Endodermal cell (in vitro differentiated cells): ENCODE data around the gene TTC7B. TPM values are rescaled to one million over a fixed set of nuclear protein-coding genes. Genes with fewer than 3 reads are reported as not detected.

Experiments used
- DNase-seq: peaks from one replicate; pipeline ENCODE4 v3.0.0-alpha.2; 2017
- H3K27ac ChIP-seq: 2 replicates; pipeline ENCODE4 v1.5.1; 2013; ENCODE audit warnings: mild to moderate bottlenecking, low read depth, low read length, moderate library complexity
- H3K27me3 ChIP-seq: 2 replicates; pipeline ENCODE4 v1.6.1; 2013; ENCODE audit warnings: mild to moderate bottlenecking, low read length, moderate library complexity; ENCODE audit not compliant: insufficient read depth, control insufficient read depth, poor library complexity, severe bottlenecking
- H3K36me3 ChIP-seq: 2 replicates; pipeline ENCODE4 v1.7.0; 2013; ENCODE audit warnings: mild to moderate bottlenecking, low read length, moderate library complexity; ENCODE audit not compliant: control insufficient read depth, insufficient read depth
- H3K4me1 ChIP-seq: one replicate; pipeline ENCODE4 v1.7.0; 2013; ENCODE audit warnings: low read length; ENCODE audit not compliant: control insufficient read depth, insufficient read depth
- H3K4me3 ChIP-seq: 2 replicates; pipeline ENCODE4 v1.5.1; 2013; ENCODE audit warnings: mild to moderate bottlenecking, low read length, moderate library complexity
- H3K9ac ChIP-seq: 2 replicates; pipeline ENCODE4 v1.6.1; 2013; ENCODE audit warnings: mild to moderate bottlenecking, low read length, moderate library complexity; ENCODE audit not compliant: poor library complexity, severe bottlenecking; ENCODE audit errors: extremely low read depth
- H3K9me3 ChIP-seq: 2 replicates; pipeline ENCODE4 v1.6.1; 2013; ENCODE audit warnings: mild to moderate bottlenecking, low read length, moderate library complexity; ENCODE audit not compliant: control insufficient read depth
- H3K27ac Mint-ChIP-seq: 2 replicates; pipeline ENCODE4 v1.8.0; 2020; ENCODE audit warnings: mixed read lengths
- H3K27me3 Mint-ChIP-seq: 2 replicates; pipeline ENCODE4 v1.8.0; 2021; ENCODE audit warnings: mild to moderate bottlenecking, mixed read lengths; ENCODE audit not compliant: insufficient read depth
- H3K36me3 Mint-ChIP-seq: 2 replicates; pipeline ENCODE4 v1.8.0; 2020; ENCODE audit warnings: low read depth, mixed read lengths
- H3K4me1 Mint-ChIP-seq: 2 replicates; pipeline ENCODE4 v1.8.0; 2020; ENCODE audit warnings: mixed read lengths
- H3K4me3 Mint-ChIP-seq: 2 replicates; pipeline ENCODE4 v1.8.0; 2020; ENCODE audit warnings: mild to moderate bottlenecking, moderate library complexity, mixed read lengths
- H3K9me3 Mint-ChIP-seq: 2 replicates; pipeline ENCODE4 v1.8.0; 2020; ENCODE audit warnings: mild to moderate bottlenecking, mixed read lengths
- CTCF ChIP-seq: fragments of 200-600 bp; sonication (generic); conservative IDR thresholded peaks from 2 replicates; pipeline ENCODE4 v1.5.0; 2021; ENCODE audit warnings: antibody characterized with exemption, mild to moderate bottlenecking
- WGBS, 2 experiments: methylation state at CpG; one replicate each; pipeline versions ENCODE4 v1.1.5 to v1.1.7; 2013; ENCODE audit warnings: missing lambda C conversion rate in 2 of 2, mixed read lengths in 1 of 2; ENCODE audit not compliant: insufficient coverage in 1 of 2, insufficient read length in 1 of 2; 5-methylcytosine and 5-hydroxymethylcytosine counted together
- total RNA-seq, 2 donors: library from RNA; stranded (reverse); fragmentation: NEBNext Ultra II Directional in 1 of 2; extraction: Animal tissue kit (Norgen Biotek cat#: 25700) in 1 of 2; gene quantifications; 2 replicates in 1 of 2; 3 replicates in 1 of 2; pipeline ENCODE4 v1.2.1, GENCODE V29; 2021

TTC7B gene
- total RNA-seq, 2 donors from 2014 or later = 51.3 to 62.6 TPM

GRCh38 chr14:90805662-90806540 is 10.3 kb downstream of the TTC7B start:
- no peaks in the 10 kb centered on the region for H3K27me3 ChIP-seq
- Mint-ChIP-seq H3K4me1 (peaks cover 23% of the 10 kb centered on the region), H3K27me3 (no peaks in the 10 kb centered on the region), H3K9me3 (no peaks in the 10 kb centered on the region), H3K27ac (no peak overlapping the region), H3K36me3 (no peaks in the 10 kb centered on the region), H3K4me3 (no peak overlapping the region)
- H3K4me1 ChIP-seq = peaks cover 10% of the 10 kb centered on the region
- TF ChIP-seq CTCF = no peak
- no peak overlapping the region for H3K4me3 ChIP-seq
- H3K9ac ChIP-seq = no peak overlapping the region
- no peak overlapping the region for H3K27ac ChIP-seq
- DNase-seq = peak; percentile 69
- WGBS, 2 experiments = 85 to 91% methylated on average over 14 to 21 of the region's 21 CpGs
- H3K9me3 ChIP-seq = no peaks in the 10 kb centered on the region
- no peaks in the 10 kb centered on the region for H3K36me3 ChIP-seq

GRCh38 chr14:90805084-90805391 is 11.2 kb downstream of the TTC7B start:
- 96 to 97% methylated on average over 13 of the region's 13 CpGs for WGBS, 2 experiments
- Mint-ChIP-seq H3K9me3 (no peaks in the 10 kb centered on the region), H3K36me3 (no peaks in the 10 kb centered on the region), H3K27me3 (no peaks in the 10 kb centered on the region), H3K4me1 (peaks cover 23% of the 10 kb centered on the region), H3K4me3 (no peak overlapping the region), H3K27ac (no peak overlapping the region)
- H3K4me1 ChIP-seq = peaks cover 10% of the 10 kb centered on the region
- no peak overlapping the region for H3K9ac ChIP-seq
- H3K4me3 ChIP-seq = no peak overlapping the region
- no peak for DNase-seq
- H3K27me3 ChIP-seq = no peaks in the 10 kb centered on the region
- no peaks in the 10 kb centered on the region for H3K36me3 ChIP-seq
- no peak overlapping the region for H3K27ac ChIP-seq
- H3K9me3 ChIP-seq = no peaks in the 10 kb centered on the region
- TF ChIP-seq CTCF = no peak

GRCh38 chr14:90804292-90805083 is 11.7 kb downstream of the TTC7B start:
- no peak for TF ChIP-seq CTCF
- no peak overlapping the region for H3K4me3 Mint-ChIP-seq
- Histone ChIP-seq H3K27ac (no peak overlapping the region), H3K36me3 (no peaks in the 10 kb centered on the region), H3K9me3 (no peaks in the 10 kb centered on the region), H3K4me3 (no peak overlapping the region), H3K4me1 (peaks cover 10% of the 10 kb centered on the region), H3K27me3 (no peaks in the 10 kb centered on the region), H3K9ac (no peak overlapping the region)
- peaks cover 23% of the 10 kb centered on the region for H3K4me1 Mint-ChIP-seq
- 91% methylated on average over 12 to 18 of the region's 18 CpGs for WGBS, 2 experiments
- H3K27me3 Mint-ChIP-seq = no peaks in the 10 kb centered on the region
- DNase-seq = no peak
- H3K27ac Mint-ChIP-seq = peak overlapping the region; percentile 81
- H3K9me3 Mint-ChIP-seq = no peaks in the 10 kb centered on the region
- no peaks in the 10 kb centered on the region for H3K36me3 Mint-ChIP-seq
